K562 (cell line): Measurements from ENCODE around the gene SCIN. TPM values are rescaled to one million over a fixed set of nuclear protein-coding genes. Genes with fewer than 3 reads are reported as not detected.

Experiments
- ATAC-seq: fragments of 200-7000 bp; cut with Tn5 transposase; 3 replicates; pipeline ENCODE4 v1.9.1; 2020; ENCODE audit warnings: moderate library complexity
- BruUV-seq: library from RNA; stranded (reverse); fragments of 400-500 nt; replicated peaks from 2 replicates; lab custom pipeline; 2021; lab: Mats Ljungman, UMichigan
- CTCF ChIA-PET: fragments of 300-600 bp; formaldehyde crosslinking; extraction: SDS; loops from one replicate; lab custom pipeline; 2021; ENCODE audit warnings: low intra/inter-chr PET ratio; lab: Yijun Ruan, JAX
- POLR2A ChIA-PET: fragments of 300-600, 350-650 bp; sonication (Branson Sonifier 250); formaldehyde crosslinking; extraction: SDS; loops from one replicate; lab custom pipeline; 2021; ENCODE audit warnings: antibody characterized with exemption, inconsistent platforms; lab: Yijun Ruan, JAX
- DNase-seq, 4 experiments: peaks; one replicate each; pipeline versions ENCODE4 v3.0.0 to v3.0.0-alpha.2; 2011 to 2018; ENCODE audit warnings: low spot score in 3 of 4, mixed read lengths in 3 of 4; ENCODE audit errors: extremely low read depth in 1 of 4
- FAIRE-seq: peaks from 2 replicates; lab custom pipeline; 2011; peaks lifted over from hg19 to GRCh38; lab: Jason Lieb, UNC
- H2AFZ ChIP-seq: 2 replicates; pipeline ENCODE4 v1.6.0; 2011; ENCODE audit warnings: low read depth, low read length, control low read depth, inconsistent platforms
- H3K27ac ChIP-seq: fragments of 200-600 bp; 3 replicates; pipeline ENCODE4 v1.8.0; 2011; ENCODE audit warnings: low read depth, mild to moderate bottlenecking, control low read depth, inconsistent platforms, low read length, moderate library complexity, mixed read lengths; ENCODE audit errors: extremely low read depth
- H3K27me3 ChIP-seq, 2 experiments: fragments of 300-600 bp in 1 of 2; 2 replicates in 1 of 2; 3 replicates in 1 of 2; pipeline versions ENCODE4 v1.6.0 to v1.8.0; 2011; ENCODE audit warnings: inconsistent platforms in 2 of 2, low read length in 2 of 2, mild to moderate bottlenecking in 1 of 2, mixed read lengths in 1 of 2, moderate library complexity in 1 of 2; ENCODE audit not compliant: control insufficient read depth in 2 of 2, insufficient read depth in 2 of 2
- H3K36me3 ChIP-seq: fragments of 300-600 bp; 3 replicates; pipeline ENCODE4 v1.8.0; 2011; ENCODE audit warnings: mild to moderate bottlenecking, low read length, inconsistent platforms; ENCODE audit not compliant: control insufficient read depth, insufficient read depth
- H3K4me1 ChIP-seq, 2 experiments: fragments of 200-600 bp in 1 of 2; replicated peaks in 1 of 2; 2 replicates in 1 of 2; 3 replicates in 1 of 2; pipeline versions ENCODE4 v1.5.1 to v1.8.0; 2011; ENCODE audit warnings: inconsistent platforms in 2 of 2, low read length in 2 of 2, mild to moderate bottlenecking in 1 of 2, mixed read lengths in 1 of 2, moderate library complexity in 1 of 2; ENCODE audit not compliant: control insufficient read depth in 2 of 2, insufficient read depth in 2 of 2
- H3K4me2 ChIP-seq: 2 replicates; pipeline ENCODE4 v1.6.1; 2011; ENCODE audit warnings: low read length, control low read depth, inconsistent platforms, mixed read lengths; ENCODE audit not compliant: insufficient read depth
- H3K4me3 ChIP-seq: fragments of 200-600 bp; sonication (generic), shearing (Covaris generic); 2 replicates; pipeline ENCODE4 v1.5.1; 2016; ENCODE audit warnings: control low read depth, inconsistent platforms
- H3K79me2 ChIP-seq: fragments of 200-600 bp; 3 replicates; pipeline ENCODE4 v1.8.0; 2011; ENCODE audit warnings: low read length, inconsistent platforms; ENCODE audit not compliant: control insufficient read depth, insufficient read depth
- H3K9ac ChIP-seq, 2 experiments: 2 replicates each; pipeline versions ENCODE4 v1.6.0 to v1.6.1; 2011; ENCODE audit warnings: low read depth in 2 of 2, low read length in 2 of 2, control low read depth in 1 of 2, inconsistent platforms in 1 of 2, mild to moderate bottlenecking in 1 of 2, mixed read lengths in 1 of 2; ENCODE audit not compliant: insufficient read depth in 1 of 2
- H3K9me1 ChIP-seq: one replicate; pipeline ENCODE4 v1.6.0; 2011; ENCODE audit warnings: inconsistent platforms, mild to moderate bottlenecking, low read length, moderate library complexity; ENCODE audit not compliant: control insufficient read depth, insufficient read depth
- H3K9me3 ChIP-seq: replicated peaks from 2 replicates; pipeline ENCODE4 v1.5.1; 2011; ENCODE audit warnings: low read depth, low read length, inconsistent platforms; ENCODE audit not compliant: control insufficient read depth, insufficient read depth
- H4K20me1 ChIP-seq: replicated peaks from 2 replicates; pipeline ENCODE4 v1.6.1; 2011; ENCODE audit warnings: low read length, inconsistent platforms, mixed read lengths; ENCODE audit not compliant: control insufficient read depth, insufficient read depth
- PHTF2 ChIP-seq: fragments of 250-450 bp; sonication (Bioruptor Pico); IDR thresholded peaks from 2 replicates; pipeline ENCODE4 v1.5.0; 2021; ENCODE audit warnings: mild to moderate bottlenecking
- POLR2H ChIP-seq: IDR thresholded peaks from 2 replicates; pipeline ENCODE4 v1.6.1; 2016; ENCODE audit warnings: missing genetic modification characterization, low read depth, mild to moderate bottlenecking, control low read depth, missing compliant biosample characterization, moderate library complexity
- SUPT5H ChIP-seq: fragments of 450-650 bp; IDR thresholded peaks from 2 replicates; pipeline ENCODE4 v1.6.1; 2016
- WHSC1 ChIP-seq: IDR thresholded peaks from one replicate; pipeline ENCODE4 v1.6.1; 2012; ENCODE audit warnings: low read length, control low read depth, inconsistent platforms
- ZFX ChIP-seq: sonication (generic); formaldehyde crosslinking; IDR thresholded peaks from 2 replicates; pipeline ENCODE4 v1.8.0; 2022; ENCODE audit warnings: mild to moderate bottlenecking, missing genetic modification reagents, moderate library complexity
- WGBS: fragments of 100-300 bp; shearing (Covaris generic); methylation state at CpG from one replicate; pipeline ENCODE4 v1.1.6; 2016; ENCODE audit warnings: low coverage, mixed read lengths; ENCODE audit not compliant: insufficient coverage; ENCODE audit errors: missing lambda C conversion rate; 5-methylcytosine and 5-hydroxymethylcytosine counted together
- in situ Hi-C: fragments of 300-500 bp; cut with MboI; formaldehyde crosslinking; loops from 4 replicates; pipeline ENCODE4 v1.15.0; 2018; ENCODE audit warnings: inconsistent platforms, mixed read lengths
- intact Hi-C: fragments of 100-400 bp; cut with micrococcal nuclease; formaldehyde crosslinking; loops from 2 replicates; pipeline ENCODE4 v1.14.2; 2022
- polyA plus RNA-seq, 8 experiments: library from polyadenylated mRNA; depleted of rRNA in 4 of 8; stranded (reverse) in 5 of 8; unstranded in 3 of 8; fragments of >200 nt; fragmentation: Nextera tagmentation in 2 of 8; fragmentation: Illumina TruSeq in 1 of 8; extraction: Ambion mirVana in 2 of 8; extraction: Trizol in 1 of 8; gene quantifications; 2 replicates each; pipeline versions ENCODE4 v1.2.1 to v1.2.3, GENCODE V29; 2011 to 2014; ENCODE audit warnings: inconsistent platforms in 1 of 8, missing spikeins in 1 of 8
- total RNA-seq, 7 experiments: library from RNA; depleted of rRNA in 6 of 7; stranded (reverse); fragments of >200 nt in 6 of 7; fragmentation: Illumina TruSeq in 2 of 7; extraction: Trizol in 2 of 7; gene quantifications; 2 replicates each; pipeline versions ENCODE4 v1.2.1 to v1.2.3, GENCODE V29; 2011 to 2021; ENCODE audit warnings: low replicate concordance in 1 of 7
- TF ChIP-seq, protein P1 (sequence below), 2 experiments: fragments of 450-650 bp; IDR thresholded peaks; 2 replicates each; pipeline ENCODE4 v1.6.1; 2016

SCIN gene
- total and polyA plus RNA-seq, 9 of the 15 experiments (the other 6 are each of a cell fraction or from before 2014, with no cell fraction given), result 0.67 to 18.2 (median 10.6) TPM

DNA sequence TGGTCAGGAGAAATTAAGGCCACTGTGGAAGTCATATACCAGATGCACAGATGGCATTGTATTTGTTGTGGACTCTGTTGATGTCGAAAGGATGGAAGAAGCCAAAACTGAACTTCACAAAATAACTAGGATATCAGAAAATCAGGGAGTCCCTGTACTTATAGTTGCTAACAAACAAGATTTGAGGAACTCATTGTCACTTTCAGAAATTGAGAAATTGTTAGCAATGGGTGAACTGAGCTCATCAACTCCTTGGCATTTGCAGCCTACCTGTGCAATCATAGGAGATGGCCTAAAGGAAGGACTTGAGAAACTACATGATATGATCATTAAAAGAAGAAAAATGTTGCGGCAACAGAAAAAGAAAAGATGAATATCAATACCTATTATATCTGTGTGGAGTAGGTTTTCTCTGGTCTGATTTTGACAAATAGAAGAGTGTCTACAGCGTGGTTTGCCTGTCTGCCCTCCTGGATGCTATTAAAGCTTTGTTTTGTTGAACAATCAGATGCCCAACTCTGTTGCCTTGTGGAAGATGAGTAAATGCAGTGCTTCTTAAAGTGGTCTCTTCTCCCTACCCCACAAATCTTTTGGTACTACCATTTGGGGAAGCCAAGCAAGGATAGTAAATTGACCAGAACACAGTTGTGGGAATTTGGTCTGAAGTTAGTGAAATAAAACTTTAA, 118.1 kb downstream of the SCIN start (continued):
- TF ChIP-seq, protein P1, sequence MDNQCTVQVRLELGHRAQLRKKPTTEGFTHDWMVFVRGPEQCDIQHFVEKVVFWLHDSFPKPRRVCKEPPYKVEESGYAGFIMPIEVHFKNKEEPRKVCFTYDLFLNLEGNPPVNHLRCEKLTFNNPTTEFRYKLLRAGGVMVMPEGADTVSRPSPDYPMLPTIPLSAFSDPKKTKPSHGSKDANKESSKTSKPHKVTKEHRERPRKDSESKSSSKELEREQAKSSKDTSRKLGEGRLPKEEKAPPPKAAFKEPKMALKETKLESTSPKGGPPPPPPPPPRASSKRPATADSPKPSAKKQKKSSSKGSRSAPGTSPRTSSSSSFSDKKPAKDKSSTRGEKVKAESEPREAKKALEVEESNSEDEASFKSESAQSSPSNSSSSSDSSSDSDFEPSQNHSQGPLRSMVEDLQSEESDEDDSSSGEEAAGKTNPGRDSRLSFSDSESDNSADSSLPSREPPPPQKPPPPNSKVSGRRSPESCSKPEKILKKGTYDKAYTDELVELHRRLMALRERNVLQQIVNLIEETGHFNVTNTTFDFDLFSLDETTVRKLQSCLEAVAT (IDR thresholded peaks at IDR 0.05), result peak; percentile 45 to 60; a peak in 3 of 4 replicates
- TF ChIP-seq PHTF2 (CRISPR knock-in tag), result peak; percentile 28; the same call in 1 of the 2 replicates
- TF ChIP-seq, all 486 proteins: peak for 3; not testable (repeated sequence) for 483

DNA sequence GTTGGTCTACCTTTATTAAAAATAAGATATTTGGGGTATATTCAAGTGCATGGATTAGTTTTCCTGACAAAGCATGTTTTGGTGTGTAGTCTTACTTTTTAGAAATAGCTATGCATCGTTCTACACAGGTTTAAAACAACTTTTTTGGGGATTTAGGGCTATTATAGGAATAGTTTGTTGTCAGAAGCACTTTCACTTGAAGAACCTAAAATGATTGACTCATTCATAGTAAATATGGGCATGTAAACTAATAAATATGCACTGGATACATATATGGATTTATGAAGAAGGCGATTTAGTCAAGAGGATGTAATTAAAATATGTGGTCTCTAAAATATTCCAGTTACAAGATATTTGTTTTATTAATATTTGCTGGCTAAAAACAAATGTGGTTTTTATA, 118.9 kb downstream of the SCIN start:
- CTCF ChIA-PET, result no interaction called here
- no TSS peak for BruUV-seq
- peaks cover 2% of the 10 kb centered on the region; the same call in 1 of the 2 replicates for H3K9me3 ChIP-seq
- peaks cover 50% of the 10 kb centered on the region for H3K36me3 ChIP-seq
- POLR2A ChIA-PET, result interaction anchor here (0.5 to 3.9 kb wide), 5 partner anchors 10 to 542 kb away, joined by 3 to 23 read pairs (median 4); no protein-coding TSS in a partner anchor
- no peaks in the 10 kb centered on the region for H3K9me1 ChIP-seq
- H3K27ac ChIP-seq, result peak overlapping the region; percentile 47; the same call in 2 of the 3 replicates
- H3K4me3 ChIP-seq, result peak overlapping the region; percentile 61
- peaks cover 34% of the 10 kb centered on the region for H4K20me1 ChIP-seq
- DNase-seq (no peak), ATAC-seq (no peak), FAIRE-seq (no peak)
- H2AFZ ChIP-seq, result no peak overlapping the region
- peak overlapping the region; percentile 84 for H3K4me2 ChIP-seq
- in situ Hi-C loops (no loop called here), intact Hi-C loops (loop anchor here (5.0 to 10.0 kb wide), 2 partner anchors 108 to 345 kb away; no protein-coding TSS in a partner anchor)
- H3K79me2 ChIP-seq, result peaks cover 80% of the 10 kb centered on the region
- H3K4me1 ChIP-seq, result peaks cover 8 to 9% of the 10 kb centered on the region in 2 experiments; a peak in 4 of 5 replicates
- 0% methylated on average over 2 of the region's 2 CpGs for WGBS
- no peaks in the 10 kb centered on the region for H3K27me3 ChIP-seq
- TF ChIP-seq SUPT5H (peak; percentile 38; the same call in 1 of the 2 replicates), WHSC1 (no peak), POLR2H (tag) (peak; percentile 44; the same call in 1 of the 2 replicates), ZFX (CRISPR knock-in tag) (peak; percentile 13; the same call in 1 of the 2 replicates)
- H3K9ac ChIP-seq, result peak overlapping the region; percentile 26 to 81; a peak in 3 of 4 replicates
